DND-41 (cell line): ENCODE measurements around the gene CCNL1.

ENCODE experiments used
- ATAC-seq: fragments of 200-7000 bp; cut with Tn5 transposase; 3 replicates; pipeline ENCODE4 v1.9.1; 2021; ENCODE audit warnings: low read depth; ENCODE audit not compliant: insufficient read depth
- DNase-seq: peaks from one replicate; pipeline ENCODE4 v3.0.0-alpha.2; 2020
- H2AFZ ChIP-seq: 2 replicates; pipeline ENCODE4 v1.6.0; 2012; ENCODE audit warnings: low read depth, low read length
- H3K27ac ChIP-seq: 2 replicates; pipeline ENCODE4 v1.5.1; 2012; ENCODE audit warnings: low read length, inconsistent platforms
- H3K27me3 ChIP-seq: fragments of 200-600 bp; sonication (generic); 2 replicates; pipeline ENCODE4 v1.6.0; 2012; ENCODE audit warnings: low read length, mild to moderate bottlenecking, inconsistent platforms; ENCODE audit not compliant: insufficient read depth, poor library complexity
- H3K36me3 ChIP-seq: 2 replicates; pipeline ENCODE4 v1.5.1; 2012; ENCODE audit warnings: low read length, inconsistent platforms; ENCODE audit not compliant: insufficient read depth
- H3K4me1 ChIP-seq: 2 replicates; pipeline ENCODE4 v1.5.1; 2012; ENCODE audit warnings: mild to moderate bottlenecking, low read length; ENCODE audit not compliant: insufficient read depth
- H3K4me2 ChIP-seq: 2 replicates; pipeline ENCODE4 v1.6.0; 2012; ENCODE audit warnings: mild to moderate bottlenecking, moderate library complexity, low read length, inconsistent platforms; ENCODE audit not compliant: insufficient read depth
- H3K4me3 ChIP-seq, 2 experiments: fragments of 200-600 bp in 1 of 2; shearing (Covaris generic) in 1 of 2; 2 replicates each; pipeline ENCODE4 v1.5.1; 2012 to 2016; ENCODE audit warnings: inconsistent platforms in 2 of 2, low read length in 2 of 2, mild to moderate bottlenecking in 2 of 2, low read depth in 1 of 2, moderate library complexity in 1 of 2
- H3K79me2 ChIP-seq: 2 replicates; pipeline ENCODE4 v1.6.0; 2012; ENCODE audit warnings: low read length, inconsistent platforms; ENCODE audit not compliant: insufficient read depth
- H3K9ac ChIP-seq: 2 replicates; pipeline ENCODE4 v1.6.0; 2012; ENCODE audit warnings: low read depth, mild to moderate bottlenecking, inconsistent platforms, low read length, moderate library complexity
- H3K9me3 ChIP-seq: 2 replicates; pipeline ENCODE4 v1.5.1; 2012; ENCODE audit warnings: low read length, moderate library complexity, mild to moderate bottlenecking, inconsistent platforms; ENCODE audit not compliant: insufficient read depth, severe bottlenecking
- H4K20me1 ChIP-seq: 2 replicates; pipeline ENCODE4 v1.6.0; 2012; ENCODE audit warnings: low read length; ENCODE audit not compliant: insufficient read depth
- CTCF ChIP-seq: IDR thresholded peaks from 2 replicates; pipeline ENCODE4 v1.5.1; 2012; ENCODE audit warnings: borderline replicate concordance, low read length, moderate library complexity, mild to moderate bottlenecking; ENCODE audit not compliant: poor library complexity, severe bottlenecking; ENCODE audit errors: extremely low read depth
- EZH2 ChIP-seq: IDR thresholded peaks from 3 replicates; pipeline ENCODE4 v1.6.1; 2012; ENCODE audit warnings: borderline replicate concordance, low read depth, mild to moderate bottlenecking, moderate library complexity, low read length, inconsistent platforms; ENCODE audit not compliant: severe bottlenecking

CCNL1 gene

GRCh38 chr3:157128771-157129681 is 30.9 kb downstream of the CCNL1 start:
- Histone ChIP-seq H3K36me3 (no peaks in the 10 kb centered on the region), H3K9ac (no peak overlapping the region), H3K27ac (no peak overlapping the region), H3K79me2 (no peaks in the 10 kb centered on the region), H2AFZ (peak overlapping the region; percentile 64), H3K27me3 (no peaks in the 10 kb centered on the region), H4K20me1 (no peaks in the 10 kb centered on the region), H3K4me1 (peaks cover 8% of the 10 kb centered on the region; the same call in 1 of the 2 replicates), H3K9me3 (no peaks in the 10 kb centered on the region), H3K4me3 (no peak overlapping the region), H3K4me2 (no peak overlapping the region)
- TF ChIP-seq CTCF = no peak
- TF ChIP-seq EZH2 = no peak
- ATAC-seq = no peak
- DNase-seq = no peak

GRCh38 chr3:157127831-157128767 is 31.8 kb downstream of the CCNL1 start:
- Histone ChIP-seq H3K27me3 (no peaks in the 10 kb centered on the region), H3K4me1 (peaks cover 8% of the 10 kb centered on the region; the same call in 1 of the 2 replicates), H3K79me2 (no peaks in the 10 kb centered on the region), H3K9me3 (no peaks in the 10 kb centered on the region), H2AFZ (peak overlapping the region; percentile 64), H3K36me3 (no peaks in the 10 kb centered on the region), H4K20me1 (no peaks in the 10 kb centered on the region), H3K27ac (no peak overlapping the region), H3K9ac (no peak overlapping the region), H3K4me3 (no peak overlapping the region), H3K4me2 (no peak overlapping the region)
- peak; percentile 50; the same call in 2 of the 3 replicates for ATAC-seq
- peak; percentile 24 for DNase-seq
- no peak for TF ChIP-seq EZH2
- TF ChIP-seq CTCF = no peak

- ATAC-seq (no peak), DNase-seq (no peak)
- H3K79me2 ChIP-seq = no peaks in the 10 kb centered on the region
- H4K20me1 ChIP-seq = no peaks in the 10 kb centered on the region
- no peaks in the 10 kb centered on the region for H3K36me3 ChIP-seq
- TF ChIP-seq EZH2 = no peak
- no peak for TF ChIP-seq CTCF
- no peaks in the 10 kb centered on the region for H3K9me3 ChIP-seq
- H3K9ac ChIP-seq = no peak overlapping the region
- H3K4me2 ChIP-seq = no peak overlapping the region
- H3K27me3 ChIP-seq = no peaks in the 10 kb centered on the region
- peaks cover 8% of the 10 kb centered on the region; the same call in 1 of the 2 replicates for H3K4me1 ChIP-seq
- H2AFZ ChIP-seq = no peak overlapping the region
- H3K4me3 ChIP-seq = no peak overlapping the region
- no peak overlapping the region for H3K27ac ChIP-seq
Observed at GRCh38 chr3:157127268-157127667, 32.7 kb downstream of the CCNL1 start.
